Measurements from ENCODE around the gene TMEM156.

GRCh38 chr4:39030725-39031124 is 1.5 kb downstream of the TMEM156 start:
- no peak for TF ChIP-seq CTCF (conservative IDR thresholded peaks at IDR 0.05 in 1 of 2, IDR thresholded peaks at IDR 0.05 in 1 of 2; ENCODE audit: extremely low read depth in 1 of 2, insufficient read depth in 1 of 2, low read depth in 1 of 2, low read length in 2 of 2)
- TF ChIP-seq EZH2 (IDR thresholded peaks at IDR 0.05; ENCODE audit: borderline replicate concordance, low read length) = no peak

Measured in mammary epithelial cell (primary cell).